ENCODE results near the gene ASCL2.
"Not testable (repeated sequence)": the region's sequence is repeated elsewhere in the genome, so short reads cannot be mapped to it uniquely, and the experiment has no call there.

The ASCL2 gene

DNA sequence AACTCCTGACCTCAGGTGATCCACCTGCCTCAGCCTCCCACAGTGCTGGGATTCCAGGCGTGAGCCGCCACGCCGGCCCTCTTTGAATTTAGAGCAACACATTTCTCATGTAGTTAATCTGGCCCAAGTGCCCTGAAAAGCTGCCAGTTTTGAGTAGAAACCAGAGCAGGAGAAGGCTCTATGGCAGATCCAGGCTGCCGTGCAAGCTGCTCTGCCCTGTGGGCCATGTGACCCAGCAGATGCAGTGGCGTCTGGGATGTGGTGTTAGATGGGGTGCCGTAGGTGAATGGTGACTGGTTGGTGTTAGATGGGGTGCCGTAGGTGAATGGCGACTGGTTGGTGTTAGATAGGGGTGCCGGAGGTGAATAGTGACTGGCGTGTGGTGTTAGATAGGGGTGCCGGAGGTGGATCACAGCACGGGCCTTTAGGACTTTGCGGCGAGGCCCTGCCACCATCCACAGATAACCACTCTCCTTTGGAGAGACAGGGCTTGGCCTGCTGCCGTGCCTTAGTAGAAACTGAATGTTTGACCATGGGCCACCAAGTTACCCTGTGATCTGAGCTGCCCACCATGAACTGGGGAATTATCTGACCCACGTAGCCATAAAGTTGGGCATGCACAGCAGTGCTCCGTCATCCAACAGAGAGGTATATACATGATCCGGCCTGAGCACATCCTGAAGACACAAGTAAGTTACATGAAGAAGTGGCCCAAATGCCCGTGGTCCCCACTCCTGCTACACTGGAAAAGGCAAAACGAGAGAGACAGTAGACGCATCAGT, 32.7 kb downstream of the ASCL2 start:
- DNase-seq (ENCODE audit: low read depth in 2 of 3, low spot score in 1 of 3) = no peak

DNA sequence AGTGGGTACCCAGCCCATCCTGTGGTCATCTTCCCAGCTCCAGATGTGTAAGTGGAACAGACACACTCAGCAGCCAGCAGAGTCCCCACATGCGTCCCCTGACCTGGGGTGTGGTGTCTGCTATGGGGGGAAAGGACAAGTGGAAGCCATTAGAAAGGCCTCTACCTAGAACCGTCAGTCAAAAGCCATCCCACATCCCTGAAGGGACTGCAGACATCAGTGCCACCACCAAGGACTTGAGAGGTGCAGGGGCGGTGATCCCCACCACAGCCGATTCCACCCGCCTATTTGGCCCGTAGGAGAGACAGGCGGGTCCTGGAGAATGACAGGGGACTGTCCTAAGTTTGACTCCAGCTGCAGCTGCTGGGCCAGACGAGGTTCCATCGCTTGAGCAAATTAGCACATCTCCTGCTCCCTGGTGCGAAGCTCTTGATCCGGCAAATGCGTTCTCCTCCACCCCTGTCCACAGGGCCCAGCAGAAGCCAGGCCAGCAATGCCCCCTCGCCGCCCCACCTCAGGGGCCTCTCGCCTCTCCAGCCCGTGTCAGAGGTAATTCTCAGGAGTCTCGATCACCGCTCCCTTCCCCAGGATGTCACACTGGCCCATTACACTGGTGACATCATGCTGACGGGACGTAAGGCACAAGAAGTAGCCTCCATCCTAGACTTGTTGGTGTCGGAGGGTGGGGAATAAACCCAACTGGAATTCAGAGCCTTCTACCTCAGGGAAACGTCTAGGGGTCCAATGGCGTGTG, 33.8 kb downstream of the ASCL2 start:
- not testable (repeated sequence) for DNase-seq (ENCODE audit: low read depth in 2 of 3, low spot score in 1 of 3)

DNA sequence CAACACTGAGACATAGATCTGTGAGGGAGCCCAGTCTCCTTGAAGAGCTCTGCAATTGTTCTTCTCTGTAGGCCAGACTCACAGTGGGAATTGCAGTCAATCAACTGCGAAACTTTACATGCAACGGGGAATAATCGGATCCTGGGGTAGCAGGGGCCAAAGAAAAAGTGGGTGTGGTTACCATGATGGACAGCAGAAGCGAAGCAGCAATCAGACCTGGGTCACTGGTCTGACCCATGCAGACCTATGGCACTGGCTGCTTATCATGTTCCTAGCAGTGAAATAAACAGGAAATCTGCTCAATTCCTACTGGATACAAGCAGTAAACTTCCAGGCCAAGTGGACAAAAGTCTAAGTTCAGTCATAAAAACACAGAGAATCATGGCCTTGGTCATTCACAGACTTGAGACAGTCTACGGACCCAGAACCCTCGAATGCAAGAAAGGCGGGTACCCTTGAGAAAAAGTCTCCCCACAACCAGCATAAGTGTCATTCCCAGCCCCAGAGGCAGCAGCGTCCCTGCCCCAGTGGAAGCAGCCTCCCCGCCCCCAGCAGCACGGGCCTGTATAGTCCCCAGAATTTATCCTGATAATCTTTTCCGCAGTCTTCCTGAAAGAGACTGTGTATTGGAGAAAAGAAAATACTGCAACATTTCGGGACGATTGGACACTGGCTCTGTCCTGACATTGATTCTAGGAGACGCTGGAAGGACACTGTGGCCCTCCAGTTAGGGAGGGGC, 34.6 kb downstream of the ASCL2 start:
- DNase-seq (ENCODE audit: low read depth in 2 of 3, low spot score in 1 of 3) = no peak

DNA sequence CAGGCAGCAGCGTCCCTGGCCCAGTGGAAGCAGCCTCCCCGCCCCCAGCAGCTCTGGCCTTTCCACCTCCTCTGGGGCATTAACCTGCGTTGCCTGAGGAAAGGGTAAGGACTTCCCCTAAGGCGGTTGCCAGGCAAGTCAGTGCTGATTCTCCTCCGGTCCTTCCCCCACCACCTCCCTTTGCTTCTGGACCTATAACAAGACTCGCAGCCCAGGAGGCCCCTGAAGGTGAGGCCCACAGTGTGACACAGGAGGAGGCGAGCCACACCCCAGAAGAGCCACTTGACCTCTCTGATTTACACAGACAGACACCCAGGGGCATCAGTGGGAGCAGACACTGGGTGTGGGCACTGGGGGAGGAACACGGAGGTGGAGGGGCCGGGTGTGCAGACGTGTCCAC, 35.4 kb downstream of the ASCL2 start:
- DNase-seq (ENCODE audit: low read depth in 2 of 3, low spot score in 1 of 3) = no peak

- no peak for DNase-seq (ENCODE audit: low read depth in 2 of 3, low spot score in 1 of 3)
Observed at GRCh38 chr11:2233693-2234455, 36.5 kb downstream of the ASCL2 start.

DNA sequence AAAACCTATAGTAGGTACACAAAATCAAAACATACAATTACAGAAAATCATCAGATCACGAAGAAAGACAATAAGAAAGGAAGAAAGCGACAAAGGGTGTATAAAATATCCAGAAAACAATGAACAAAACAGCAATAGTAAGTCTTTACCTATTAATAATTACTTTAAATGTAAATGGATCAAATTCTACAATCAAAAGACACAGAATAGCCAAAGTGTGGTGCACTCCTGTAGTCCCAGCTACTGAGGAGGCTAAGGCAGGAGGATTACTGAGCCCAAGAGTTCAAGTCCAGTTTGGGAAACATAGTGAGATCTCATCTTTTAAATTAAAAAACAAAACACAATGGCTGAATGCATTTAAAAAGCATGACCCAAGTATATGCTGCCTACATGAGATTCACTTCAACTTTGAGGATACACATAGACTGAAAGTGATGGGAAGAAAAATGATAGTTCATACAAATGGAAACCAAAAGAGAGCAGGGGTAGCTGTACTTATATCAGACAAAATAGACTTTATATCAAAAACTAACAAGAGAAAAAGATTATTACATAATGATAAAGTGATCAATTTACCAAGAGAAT, 40.6 kb downstream of the ASCL2 start:
- no peak for DNase-seq (ENCODE audit: low read depth in 2 of 3, low spot score in 1 of 3)

GRCh38 chr11:2224254-2224653, 46.1 kb downstream of the ASCL2 start:
- no peak for DNase-seq (ENCODE audit: low read depth in 2 of 3, low spot score in 1 of 3)

DNA sequence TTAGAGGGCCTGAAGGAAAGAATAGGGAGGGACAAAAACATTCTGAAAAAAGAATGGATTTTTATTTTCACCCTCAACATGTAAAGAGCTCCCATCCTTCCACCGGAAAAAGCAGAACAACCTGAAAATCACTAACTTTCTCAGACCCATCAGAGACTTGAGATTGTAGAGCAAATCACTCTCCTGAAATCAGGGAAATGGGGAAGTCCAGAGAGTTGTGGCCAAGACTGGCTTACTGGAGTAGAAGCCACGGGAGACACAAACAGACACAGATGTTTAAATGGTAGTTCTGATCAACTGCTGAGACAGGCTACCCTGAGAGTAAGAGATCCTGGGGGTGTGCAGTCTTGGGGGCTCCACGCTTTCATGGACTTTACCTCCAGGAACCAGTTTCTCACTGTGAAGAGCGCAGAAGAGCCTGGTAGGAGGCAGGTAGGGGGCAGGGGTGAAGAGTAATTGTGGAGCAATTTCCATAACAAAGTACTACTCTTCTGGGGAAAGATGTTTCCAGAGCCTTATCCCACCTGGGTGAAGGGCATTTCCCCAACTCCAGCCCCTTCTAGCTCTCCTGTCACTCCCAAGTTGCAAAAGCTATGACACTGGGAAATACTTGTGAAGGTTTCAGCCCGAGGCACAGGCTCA, 47.1 kb downstream of the ASCL2 start:
- DNase-seq (ENCODE audit: low read depth in 2 of 3, low spot score in 1 of 3) = no peak

- DNase-seq (ENCODE audit: low read depth in 2 of 3, low spot score in 1 of 3) = no peak
Observed at GRCh38 chr11:2222451-2222850, 47.9 kb downstream of the ASCL2 start.

- DNase-seq (ENCODE audit: low read depth in 2 of 3, low spot score in 1 of 3) = no peak
Observed at GRCh38 chr11:2221591-2221990, 48.8 kb downstream of the ASCL2 start.

DNA sequence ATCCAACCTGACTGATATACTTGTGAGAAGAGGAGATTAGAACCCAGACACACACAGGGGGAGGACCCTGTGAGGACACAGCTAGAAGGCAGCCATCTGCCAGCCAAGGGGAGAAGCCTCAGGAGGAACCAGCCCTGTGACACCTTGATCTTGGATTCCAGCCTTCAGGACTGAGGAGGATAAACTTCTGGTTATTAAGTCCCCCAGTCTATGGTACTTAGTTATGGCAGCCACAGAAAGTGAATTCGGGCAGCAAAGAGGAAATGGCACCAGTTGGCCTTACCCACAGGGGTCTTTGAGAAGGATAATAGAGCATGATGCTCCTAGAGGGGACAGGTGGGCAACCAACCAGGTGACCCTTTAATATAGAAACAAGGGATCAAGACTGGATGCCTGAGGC, 49.4 kb downstream of the ASCL2 start:
- DNase-seq (ENCODE audit: low read depth in 2 of 3, low spot score in 1 of 3) = no peak

DNA sequence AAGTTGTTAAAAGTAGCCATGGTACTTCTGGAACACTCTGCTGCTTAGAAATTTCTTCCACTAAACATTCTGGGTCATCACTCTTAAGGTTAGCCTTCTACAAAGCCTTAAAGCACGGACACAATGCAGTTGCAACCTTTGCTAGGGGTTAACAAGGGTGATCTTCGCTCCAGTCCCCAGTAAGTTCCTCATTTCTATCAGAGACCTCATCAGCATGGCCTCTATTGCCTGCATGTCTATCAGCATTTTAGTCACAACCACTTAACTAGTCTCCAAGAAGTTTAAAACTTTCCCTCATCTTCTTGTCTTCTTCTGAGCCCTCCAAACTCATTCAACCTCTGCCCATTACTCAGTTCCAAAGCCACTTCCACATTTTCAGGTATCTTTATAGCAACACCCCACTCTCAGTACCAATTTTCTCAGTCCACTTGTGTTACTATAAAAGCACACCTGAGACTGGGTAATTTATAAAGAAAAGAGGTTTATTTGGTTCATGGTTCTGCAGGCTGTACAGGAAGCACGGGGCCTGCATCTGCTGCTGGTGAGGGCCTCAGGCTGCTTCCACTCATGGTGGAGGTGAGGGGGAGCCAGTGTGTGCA, 50.1 kb downstream of the ASCL2 start:
- no peak for DNase-seq (ENCODE audit: low read depth in 2 of 3, low spot score in 1 of 3)

DNA sequence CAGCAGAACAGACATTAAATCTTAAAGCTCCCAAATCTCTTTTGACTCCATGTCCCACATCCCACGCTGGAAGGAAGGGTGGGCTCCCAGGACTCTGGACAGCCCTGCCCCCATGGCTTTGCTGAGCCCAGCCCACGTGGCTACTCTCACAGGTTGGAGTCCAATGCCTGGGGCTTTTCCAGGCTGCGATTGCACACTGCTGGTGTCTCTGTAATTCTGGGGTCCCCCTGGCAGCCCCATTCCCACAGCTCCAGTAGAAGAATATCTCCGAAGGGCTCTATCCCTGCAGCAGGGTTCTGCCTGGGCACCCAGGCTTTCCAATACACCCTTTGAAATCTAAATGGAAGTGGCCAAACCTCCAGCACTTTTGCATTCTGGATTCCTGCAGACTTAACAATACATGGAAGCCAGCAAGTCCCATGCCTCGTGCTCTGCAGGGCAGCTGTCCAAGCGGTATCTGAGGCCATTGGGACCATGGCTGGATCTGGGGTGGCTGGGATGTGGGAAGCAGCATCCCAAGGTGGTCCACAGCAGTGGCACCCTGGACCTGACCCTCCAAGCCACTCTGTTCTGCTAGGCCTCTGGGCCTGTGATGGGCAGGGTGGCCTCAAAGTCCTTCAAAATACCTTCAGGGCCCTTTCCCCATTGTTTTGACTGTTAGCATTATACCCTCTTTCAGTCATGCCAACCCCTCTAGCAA, 50.9 kb downstream of the ASCL2 start:
- no peak for DNase-seq (ENCODE audit: low read depth in 2 of 3, low spot score in 1 of 3)

All from stimulated activated CD4-positive, alpha-beta T cell treated with anti-CD3 and anti-CD28 coated beads, Interleukin-12 subunit alpha, Interleukin-12 subunit beta, amount 100 ng/mL, for 48 hours (primary cell).